Activated CD8-positive, alpha-beta T cell treated with anti-CD3 and anti-CD28 coated beads for 36 hours (primary cell): Measurements from ENCODE around the gene WDR4. TPM values are rescaled to one million over a fixed set of nuclear protein-coding genes. Genes with fewer than 3 reads are reported as not detected.
"Not testable (repeated sequence)": the region's sequence is repeated elsewhere in the genome, so short reads cannot be mapped to it uniquely, and the experiment has no call there.

Source experiments
- ATAC-seq: fragments of 200-7000 bp; cut with Tn5 transposase; one replicate; pipeline ENCODE4 v1.10.0; 2021; ENCODE audit warnings: mild to moderate bottlenecking, moderate library complexity
- CTCF ChIA-PET: fragments of 350-600 bp; sonication (Branson Sonifier 250); formaldehyde crosslinking; loops from one replicate; lab custom pipeline; 2021; ENCODE audit warnings: antibody characterized with exemption; lab: Charles Lee
- POLR2A ChIA-PET: fragments of 350-600 bp; sonication (Branson Sonifier 250); formaldehyde crosslinking; loops from one replicate; lab custom pipeline; 2021; ENCODE audit warnings: antibody characterized with exemption; lab: Charles Lee
- DNase-seq: peaks from one replicate; pipeline ENCODE4 v3.0.0-alpha.2; 2020
- H3K27ac Mint-ChIP-seq: one replicate; pipeline ENCODE4 v1.8.0; 2021; ENCODE audit warnings: mild to moderate bottlenecking, mixed read lengths
- H3K27me3 Mint-ChIP-seq: one replicate; pipeline ENCODE4 v1.8.0; 2021; ENCODE audit warnings: mixed read lengths
- H3K36me3 Mint-ChIP-seq: one replicate; pipeline ENCODE4 v1.8.0; 2021; ENCODE audit warnings: low read depth, mixed read lengths
- H3K4me1 Mint-ChIP-seq: one replicate; pipeline ENCODE4 v1.8.0; 2021; ENCODE audit warnings: low read depth, mixed read lengths
- H3K4me3 Mint-ChIP-seq: one replicate; pipeline ENCODE4 v1.8.0; 2021; ENCODE audit warnings: mild to moderate bottlenecking, moderate library complexity, mixed read lengths
- H3K9me3 Mint-ChIP-seq: one replicate; pipeline ENCODE4 v1.8.0; 2021; ENCODE audit warnings: mixed read lengths
- intact Hi-C: fragments of 100-400 bp; cut with micrococcal nuclease; formaldehyde crosslinking; loops from one replicate; pipeline ENCODE4 v1.10.0; 2022
- total RNA-seq, 2 experiments: library from RNA; stranded (reverse); gene quantifications; one replicate each; pipeline ENCODE4 v1.2.3, GENCODE V29; 2021
- TF ChIP-seq, protein P1 (sequence below): fragments of 200-600 bp; IDR thresholded peaks from one replicate; pipeline ENCODE4 v1.8.0; 2022; ENCODE audit warnings: antibody characterized with exemption, mild to moderate bottlenecking

Gene WDR4
- total RNA-seq, 2 experiments from 2014 or later, result 49.8 to 53.5 TPM

DNA sequence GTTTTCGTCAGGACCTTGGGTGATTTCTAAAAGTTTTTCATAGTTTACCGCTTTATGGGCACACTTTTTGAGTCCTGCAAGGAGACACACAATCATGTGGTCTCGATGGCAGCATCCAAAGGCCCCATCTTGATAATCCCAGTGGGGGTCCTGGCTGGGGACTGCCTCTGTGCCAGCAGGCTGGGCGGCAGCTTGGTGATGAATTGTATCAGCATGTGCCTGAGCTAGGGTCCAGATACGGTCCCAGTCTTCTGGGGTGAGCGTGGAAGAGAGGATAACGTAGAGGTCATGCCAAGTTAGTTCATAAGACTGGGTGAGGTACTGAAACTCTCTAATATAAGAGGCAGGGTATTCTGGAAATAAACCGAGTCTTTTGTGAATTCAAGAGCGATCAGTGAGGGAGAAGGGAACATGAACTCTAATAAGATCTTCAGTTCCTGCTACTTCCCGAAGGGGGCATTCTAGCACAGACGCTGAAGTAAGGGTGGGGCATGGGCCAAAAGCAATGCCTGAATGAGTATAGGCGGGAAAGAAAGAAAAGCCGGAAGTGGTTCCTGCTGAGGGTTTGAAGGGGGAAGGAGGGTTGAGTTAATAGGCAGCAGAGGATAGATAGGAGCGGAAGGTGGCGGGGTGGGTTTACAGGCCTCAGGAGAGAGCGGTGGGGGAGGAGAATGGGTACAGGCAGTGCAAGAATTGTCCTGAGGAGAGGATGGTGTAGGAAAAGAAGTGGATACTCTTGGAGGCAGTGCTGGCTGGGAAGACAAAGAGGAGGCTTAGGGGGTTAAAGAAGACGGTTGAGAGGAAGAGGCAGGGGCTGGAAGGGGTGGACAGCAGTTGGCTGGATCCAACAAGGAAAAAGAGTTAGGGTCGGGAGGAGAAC lies 44.5 kb upstream of the WDR4 start:
- Mint-ChIP-seq H3K27ac (peak overlapping the region; percentile 81), H3K4me3 (peak overlapping the region; percentile 24), H3K9me3 (no peaks in the 10 kb centered on the region), H3K4me1 (peaks cover 12% of the 10 kb centered on the region), H3K36me3 (no peaks in the 10 kb centered on the region), H3K27me3 (no peaks in the 10 kb centered on the region)
- peak; percentile 99 for ATAC-seq
- DNase-seq, result peak; percentile 89
- TF ChIP-seq, protein P1, sequence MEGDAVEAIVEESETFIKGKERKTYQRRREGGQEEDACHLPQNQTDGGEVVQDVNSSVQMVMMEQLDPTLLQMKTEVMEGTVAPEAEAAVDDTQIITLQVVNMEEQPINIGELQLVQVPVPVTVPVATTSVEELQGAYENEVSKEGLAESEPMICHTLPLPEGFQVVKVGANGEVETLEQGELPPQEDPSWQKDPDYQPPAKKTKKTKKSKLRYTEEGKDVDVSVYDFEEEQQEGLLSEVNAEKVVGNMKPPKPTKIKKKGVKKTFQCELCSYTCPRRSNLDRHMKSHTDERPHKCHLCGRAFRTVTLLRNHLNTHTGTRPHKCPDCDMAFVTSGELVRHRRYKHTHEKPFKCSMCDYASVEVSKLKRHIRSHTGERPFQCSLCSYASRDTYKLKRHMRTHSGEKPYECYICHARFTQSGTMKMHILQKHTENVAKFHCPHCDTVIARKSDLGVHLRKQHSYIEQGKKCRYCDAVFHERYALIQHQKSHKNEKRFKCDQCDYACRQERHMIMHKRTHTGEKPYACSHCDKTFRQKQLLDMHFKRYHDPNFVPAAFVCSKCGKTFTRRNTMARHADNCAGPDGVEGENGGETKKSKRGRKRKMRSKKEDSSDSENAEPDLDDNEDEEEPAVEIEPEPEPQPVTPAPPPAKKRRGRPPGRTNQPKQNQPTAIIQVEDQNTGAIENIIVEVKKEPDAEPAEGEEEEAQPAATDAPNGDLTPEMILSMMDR, result peak; percentile 77
- intact Hi-C loops, result no loop called here
- POLR2A ChIA-PET, result no interaction called here
- CTCF ChIA-PET, result interaction anchor here (0.6 to 0.9 kb wide), 2 partner anchors 31 to 82 kb away, joined by 3 read pairs; no protein-coding TSS in a partner anchor

- intact Hi-C loops, result no loop called here
- no peak for ATAC-seq
- H3K9me3 Mint-ChIP-seq, result no peaks in the 10 kb centered on the region
- DNase-seq, result no peak
- no peaks in the 10 kb centered on the region for H3K36me3 Mint-ChIP-seq
- H3K4me3 Mint-ChIP-seq, result no peak overlapping the region
- TF ChIP-seq, protein P1, result no peak
- CTCF ChIA-PET, result interaction anchor here (0.9 kb wide), 1 partner anchor 81 kb away, joined by 3 read pairs; no protein-coding TSS in a partner anchor
- no peaks in the 10 kb centered on the region for H3K27me3 Mint-ChIP-seq
- POLR2A ChIA-PET, result no interaction called here
- peaks cover 12% of the 10 kb centered on the region for H3K4me1 Mint-ChIP-seq
- no peak overlapping the region for H3K27ac Mint-ChIP-seq
These were observed 43.6 kb upstream of the WDR4 start for GRCh38 chr21:42922918-42923317.

GRCh38 chr21:42921927-42922326 lies 42.6 kb upstream of the WDR4 start:
- Mint-ChIP-seq H3K27me3 (no peaks in the 10 kb centered on the region), H3K36me3 (no peaks in the 10 kb centered on the region), H3K9me3 (no peaks in the 10 kb centered on the region), H3K4me3 (no peak overlapping the region), H3K4me1 (peaks cover 12% of the 10 kb centered on the region), H3K27ac (no peak overlapping the region)
- DNase-seq, result no peak
- CTCF ChIA-PET, result no interaction called here
- intact Hi-C loops, result no loop called here
- TF ChIP-seq, protein P1, result no peak
- no peak for ATAC-seq
- POLR2A ChIA-PET, result interaction anchor here (1.2 kb wide), 1 partner anchor 48 kb away, joined by 3 read pairs; no protein-coding TSS in a partner anchor

DNA sequence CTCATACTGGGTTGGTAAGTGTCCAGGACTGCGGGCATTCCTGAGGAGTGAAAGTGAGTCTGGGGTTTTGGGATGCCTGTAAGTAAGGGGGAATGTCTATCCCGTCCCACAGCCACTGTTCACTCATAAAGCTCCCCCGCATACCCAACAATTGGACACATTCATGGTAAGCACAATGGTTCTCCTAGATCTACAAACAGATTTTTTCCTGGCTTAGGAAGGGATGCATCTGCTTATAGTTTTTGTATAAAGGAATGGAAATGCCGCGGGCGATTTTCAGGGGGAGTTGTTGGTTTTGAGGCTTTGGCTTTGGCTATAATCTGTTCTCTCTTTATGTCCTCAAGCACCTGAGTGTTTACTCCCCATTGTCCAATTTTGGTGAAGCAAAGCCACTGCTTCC lies 39.0 kb upstream of the WDR4 start:
- ATAC-seq (no peak), DNase-seq (no peak)
- Mint-ChIP-seq H3K9me3 (no peaks in the 10 kb centered on the region), H3K36me3 (no peaks in the 10 kb centered on the region), H3K4me3 (no peak overlapping the region), H3K27me3 (no peaks in the 10 kb centered on the region), H3K4me1 (no peaks in the 10 kb centered on the region), H3K27ac (no peak overlapping the region)
- TF ChIP-seq, protein P1, result no peak
- intact Hi-C loops, result no loop called here
- POLR2A ChIA-PET, result no interaction called here
- CTCF ChIA-PET, result no interaction called here

- ChIA-PET CTCF (no interaction called here), POLR2A (interaction anchor here (1.0 kb wide), 1 partner anchor 13 kb away, joined by 3 read pairs; no protein-coding TSS in a partner anchor)
- Mint-ChIP-seq H3K36me3 (peaks cover 13% of the 10 kb centered on the region), H3K9me3 (no peaks in the 10 kb centered on the region), H3K27ac (peak overlapping the region; percentile 17), H3K4me1 (no peaks in the 10 kb centered on the region), H3K27me3 (no peaks in the 10 kb centered on the region), H3K4me3 (no peak overlapping the region)
- no peak for ATAC-seq
- DNase-seq, result no peak
- TF ChIP-seq, protein P1, result no peak
- intact Hi-C loops, result no loop called here
These were observed 34.1 kb upstream of the WDR4 start for GRCh38 chr21:42913476-42913875.

GRCh38 chr21:42911920-42912319 lies 32.6 kb upstream of the WDR4 start:
- H3K27ac Mint-ChIP-seq, CTCF ChIA-PET, ATAC-seq, H3K4me1 Mint-ChIP-seq, DNase-seq, H3K9me3 Mint-ChIP-seq, H3K27me3 Mint-ChIP-seq, POLR2A ChIA-PET, intact Hi-C loops, H3K4me3 Mint-ChIP-seq: not testable (repeated sequence)
- H3K36me3 Mint-ChIP-seq, result peaks cover 17% of the 10 kb centered on the region

- intact Hi-C loops, ATAC-seq, H3K9me3 Mint-ChIP-seq, H3K4me3 Mint-ChIP-seq, CTCF ChIA-PET, H3K4me1 Mint-ChIP-seq, H3K27me3 Mint-ChIP-seq, DNase-seq, POLR2A ChIA-PET, H3K27ac Mint-ChIP-seq: not testable (repeated sequence)
- peaks cover 32% of the 10 kb centered on the region for H3K36me3 Mint-ChIP-seq
These were observed 29.1 kb upstream of the WDR4 start for GRCh38 chr21:42908484-42908883.
